Measurements from ENCODE around the gene OBSCN.

OBSCN gene

DNA sequence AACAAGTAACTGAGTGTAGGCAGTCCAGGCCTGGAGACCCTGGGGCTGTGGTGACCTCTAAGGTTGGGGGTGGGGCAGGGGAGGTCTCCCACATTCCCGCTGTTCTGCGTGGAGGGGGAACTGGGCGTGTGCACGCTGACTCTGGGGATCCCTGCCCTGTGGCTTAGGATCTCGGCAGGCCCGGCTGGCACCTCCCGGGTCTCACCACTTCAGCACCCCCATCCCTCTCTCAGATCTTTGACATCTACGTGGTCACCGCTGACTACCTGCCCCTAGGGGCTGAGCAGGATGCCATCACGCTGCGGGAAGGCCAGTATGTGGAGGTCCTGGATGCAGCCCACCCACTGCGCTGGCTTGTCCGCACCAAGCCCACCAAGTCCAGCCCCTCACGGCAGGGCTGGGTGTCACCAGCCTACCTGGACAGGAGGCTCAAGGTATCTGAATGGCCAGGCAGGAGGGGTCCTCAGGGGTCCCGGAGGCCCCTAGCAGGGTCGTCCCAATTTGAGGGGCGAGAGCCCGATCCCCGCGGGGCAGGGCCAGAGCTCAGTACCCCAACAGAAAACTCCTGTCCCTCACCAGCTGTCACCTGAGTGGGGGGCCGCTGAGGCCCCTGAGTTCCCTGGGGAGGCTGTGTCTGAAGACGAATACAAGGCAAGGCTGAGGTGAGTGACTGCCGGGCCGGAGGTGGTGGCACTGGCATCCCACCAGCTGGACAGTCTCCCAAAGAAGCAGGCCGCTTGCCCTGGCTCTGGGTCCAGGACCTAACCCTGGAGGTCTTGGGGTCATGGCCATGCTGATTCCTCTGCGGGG lies 130.1 kb downstream of the OBSCN start:
- no peak overlapping the region for H3K27ac ChIP-seq
- TF ChIP-seq, protein P1, sequence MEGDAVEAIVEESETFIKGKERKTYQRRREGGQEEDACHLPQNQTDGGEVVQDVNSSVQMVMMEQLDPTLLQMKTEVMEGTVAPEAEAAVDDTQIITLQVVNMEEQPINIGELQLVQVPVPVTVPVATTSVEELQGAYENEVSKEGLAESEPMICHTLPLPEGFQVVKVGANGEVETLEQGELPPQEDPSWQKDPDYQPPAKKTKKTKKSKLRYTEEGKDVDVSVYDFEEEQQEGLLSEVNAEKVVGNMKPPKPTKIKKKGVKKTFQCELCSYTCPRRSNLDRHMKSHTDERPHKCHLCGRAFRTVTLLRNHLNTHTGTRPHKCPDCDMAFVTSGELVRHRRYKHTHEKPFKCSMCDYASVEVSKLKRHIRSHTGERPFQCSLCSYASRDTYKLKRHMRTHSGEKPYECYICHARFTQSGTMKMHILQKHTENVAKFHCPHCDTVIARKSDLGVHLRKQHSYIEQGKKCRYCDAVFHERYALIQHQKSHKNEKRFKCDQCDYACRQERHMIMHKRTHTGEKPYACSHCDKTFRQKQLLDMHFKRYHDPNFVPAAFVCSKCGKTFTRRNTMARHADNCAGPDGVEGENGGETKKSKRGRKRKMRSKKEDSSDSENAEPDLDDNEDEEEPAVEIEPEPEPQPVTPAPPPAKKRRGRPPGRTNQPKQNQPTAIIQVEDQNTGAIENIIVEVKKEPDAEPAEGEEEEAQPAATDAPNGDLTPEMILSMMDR (conservative IDR thresholded peaks at IDR 0.05; ENCODE audit: low read depth) = no peak
- ChIA-PET POLR2A (ENCODE audit: low non-redundant PET) (no interaction called here), CTCF (interaction anchor here (0.7 kb wide), 1 partner anchor 142 kb away, joined by 3 read pairs; no protein-coding TSS in a partner anchor)
- DNase-seq (ENCODE audit: low spot score) = no peak

DNA sequence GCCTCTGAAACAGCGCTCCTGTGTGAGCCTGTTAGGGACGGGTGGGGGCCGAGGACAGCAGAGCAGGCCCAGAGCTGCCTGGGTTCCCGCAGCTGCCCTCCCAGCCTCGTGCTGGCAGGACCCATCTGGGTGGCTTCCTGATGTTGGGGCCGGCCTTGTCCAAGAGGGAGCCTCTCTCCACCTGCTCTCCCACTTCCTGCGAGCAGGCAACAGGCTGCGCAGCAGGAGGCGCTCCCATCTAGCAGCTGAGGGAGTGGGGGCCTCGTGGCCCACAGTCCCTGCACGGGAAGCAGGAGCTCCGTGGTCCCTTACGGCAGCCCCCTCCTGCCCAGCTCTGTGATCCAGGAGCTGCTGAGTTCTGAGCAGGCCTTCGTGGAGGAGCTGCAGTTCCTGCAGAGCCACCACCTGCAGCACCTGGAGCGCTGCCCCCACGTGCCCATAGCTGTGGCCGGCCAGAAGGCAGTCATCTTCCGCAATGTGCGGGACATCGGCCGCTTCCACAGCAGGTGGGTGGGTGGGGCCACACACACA lies 130.7 kb downstream of the OBSCN start:
- TF ChIP-seq, protein P1 (conservative IDR thresholded peaks at IDR 0.05; ENCODE audit: low read depth) = no peak
- no peak for DNase-seq (ENCODE audit: low spot score)
- no peak overlapping the region for H3K27ac ChIP-seq
- ChIA-PET POLR2A (ENCODE audit: low non-redundant PET) (interaction anchor here (0.7 kb wide), 1 partner anchor 203 kb away, joined by 3 read pairs; no protein-coding TSS in a partner anchor), CTCF (interaction anchor here (0.7 kb wide), 1 partner anchor 141 kb away, joined by 3 read pairs; no protein-coding TSS in a partner anchor)

DNA sequence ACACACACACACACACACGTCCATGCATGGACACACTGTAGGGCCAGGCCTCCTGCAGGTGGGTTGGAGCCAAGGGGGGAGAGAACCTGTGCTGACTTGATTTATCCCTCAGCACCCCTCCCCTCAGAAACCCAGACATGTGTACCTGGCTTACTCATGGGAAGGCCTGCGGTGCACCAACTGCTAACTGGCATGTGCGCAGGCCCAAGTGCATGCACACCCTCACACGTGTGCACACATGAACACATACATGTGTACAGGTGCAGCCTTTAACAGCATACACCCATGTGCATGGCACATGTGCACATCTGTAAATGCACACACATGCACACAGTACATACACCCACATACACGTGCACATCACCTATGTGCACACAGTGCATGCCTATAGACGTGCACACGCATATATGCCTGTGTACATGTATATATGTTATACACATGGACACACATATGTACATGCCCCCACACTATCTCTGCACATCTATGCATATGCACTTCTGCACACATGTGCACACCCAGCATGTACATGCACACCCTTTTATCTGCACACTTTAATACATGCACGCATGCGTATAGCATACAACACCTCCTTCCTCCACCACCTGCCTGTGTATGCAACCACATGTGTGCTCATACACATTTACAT lies 131.3 kb downstream of the OBSCN start:
- ChIA-PET CTCF (no interaction called here), POLR2A (ENCODE audit: low non-redundant PET) (interaction anchor here (0.7 kb wide), 1 partner anchor 203 kb away, joined by 3 read pairs; no protein-coding TSS in a partner anchor)
- no peak overlapping the region for H3K27ac ChIP-seq
- no peak for DNase-seq (ENCODE audit: low spot score)
- TF ChIP-seq, protein P1 (conservative IDR thresholded peaks at IDR 0.05; ENCODE audit: low read depth) = no peak

DNA sequence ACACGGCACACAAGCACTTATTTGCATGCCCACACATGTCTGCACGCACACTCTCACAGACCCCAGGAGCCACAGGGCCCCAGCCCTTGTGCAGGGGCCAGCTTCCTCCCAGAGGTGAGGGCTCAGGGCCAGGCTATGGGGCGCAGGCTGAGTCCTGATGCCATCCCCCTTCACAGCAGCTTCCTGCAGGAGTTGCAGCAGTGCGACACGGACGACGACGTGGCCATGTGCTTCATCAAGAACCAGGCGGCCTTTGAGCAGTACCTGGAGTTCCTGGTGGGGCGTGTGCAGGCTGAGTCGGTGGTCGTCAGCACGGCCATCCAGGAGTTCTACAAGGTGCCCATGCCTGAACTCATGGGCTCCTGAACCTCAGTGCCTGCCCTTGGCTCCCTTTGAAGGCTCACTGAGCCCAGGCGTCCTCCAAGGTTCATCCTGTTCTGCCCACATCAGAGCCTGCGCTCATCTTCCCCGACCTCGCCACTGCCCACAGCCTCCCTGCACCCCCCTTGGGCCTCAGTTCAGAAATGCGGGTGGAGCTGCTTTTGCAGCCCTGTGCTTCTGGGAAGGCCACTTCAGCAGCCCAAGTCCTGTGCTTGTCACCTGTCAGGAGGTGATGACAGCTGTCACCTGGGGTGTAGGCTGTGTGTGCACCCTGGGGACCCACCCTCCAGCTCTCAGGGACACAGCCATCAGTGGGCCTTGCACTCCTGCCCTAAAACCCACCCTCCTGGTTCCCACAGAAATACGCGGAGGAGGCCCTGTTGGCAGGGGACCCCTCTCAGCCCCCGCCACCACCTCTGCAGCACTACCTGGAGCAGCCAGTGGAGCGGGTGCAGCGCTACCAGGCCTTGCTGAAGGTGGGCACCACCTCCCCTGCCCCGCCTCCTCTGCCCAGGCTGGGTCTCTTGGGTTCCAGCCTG lies 132.2 kb downstream of the OBSCN start:
- CTCF ChIA-PET = interaction anchor here (1.1 kb wide), 1 partner anchor 15 kb away, joined by 3 read pairs; no protein-coding TSS in a partner anchor
- POLR2A ChIA-PET (ENCODE audit: low non-redundant PET) = no interaction called here
- TF ChIP-seq, protein P1 (conservative IDR thresholded peaks at IDR 0.05; ENCODE audit: low read depth) = no peak
- H3K27ac ChIP-seq = no peak overlapping the region
- DNase-seq (ENCODE audit: low spot score) = no peak

DNA sequence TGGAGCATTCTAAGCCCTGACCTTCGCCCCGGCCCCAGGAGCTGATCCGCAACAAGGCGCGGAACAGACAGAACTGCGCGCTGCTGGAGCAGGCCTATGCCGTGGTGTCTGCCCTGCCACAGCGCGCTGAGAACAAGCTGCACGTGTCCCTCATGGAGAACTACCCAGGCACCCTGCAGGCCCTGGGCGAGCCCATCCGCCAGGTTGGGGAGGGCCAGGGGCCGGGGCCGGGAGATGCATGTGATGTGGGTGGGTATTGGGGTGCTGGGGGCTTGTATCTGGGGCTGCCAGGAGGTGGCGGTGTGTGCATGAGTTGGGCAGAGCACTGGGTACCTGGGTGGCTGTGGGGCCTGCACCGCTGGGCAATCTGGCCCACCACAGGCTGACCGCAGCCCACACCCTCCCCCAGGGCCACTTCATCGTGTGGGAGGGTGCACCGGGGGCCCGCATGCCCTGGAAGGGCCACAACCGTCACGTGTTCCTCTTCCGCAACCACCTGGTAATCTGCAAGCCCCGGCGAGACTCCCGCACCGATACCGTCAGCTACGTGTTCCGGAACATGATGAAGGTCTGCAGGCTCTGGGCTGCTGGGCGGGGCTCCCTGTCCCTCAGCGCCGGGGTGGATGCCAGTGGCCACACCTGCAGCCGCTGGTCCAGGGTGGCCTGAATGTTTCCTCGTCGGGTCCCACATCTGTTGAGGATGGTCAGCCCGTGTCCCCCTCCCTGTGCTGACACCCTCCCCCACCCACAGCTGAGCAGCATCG lies 133.0 kb downstream of the OBSCN start:
- H3K27ac ChIP-seq = no peak overlapping the region
- ChIA-PET CTCF (interaction anchor here (1.1 kb wide), 1 partner anchor 15 kb away, joined by 3 read pairs; no protein-coding TSS in a partner anchor), POLR2A (ENCODE audit: low non-redundant PET) (no interaction called here)
- no peak for DNase-seq (ENCODE audit: low spot score)
- TF ChIP-seq, protein P1 (conservative IDR thresholded peaks at IDR 0.05; ENCODE audit: low read depth) = peak; percentile 23; the same call in 1 of the 2 replicates
